NCI-H524 (cell line): ENCODE measurements around the gene HIP1R.
"Not testable (repeated sequence)": the region's sequence is repeated elsewhere in the genome, so short reads cannot be mapped to it uniquely, and the experiment has no call there.

Experiments used
- DNase-seq, 2 experiments: peaks; one replicate each; lab custom pipeline; 2025; lab: John Stamatoyannopoulos, UW

The HIP1R gene

GRCh38 chr12:122893208-122894153 is 58.2 kb downstream of the HIP1R start:
- DNase-seq: no peak

- DNase-seq: no peak
Observed at GRCh38 chr12:122894193-122895121, 59.2 kb downstream of the HIP1R start.

GRCh38 chr12:122895320-122895703 is 60.1 kb downstream of the HIP1R start:
- peak in 1 of 2 experiments; percentile 20 for DNase-seq

- DNase-seq: peak; percentile 42 to 68
Observed at GRCh38 chr12:122895704-122896636, 60.7 kb downstream of the HIP1R start, which contains the start of gene VPS37B. TSS of gene VPS37B (minus strand) at chr12:122896124. CDS start at chr12:122896062, 62 bp downstream.

GRCh38 chr12:122896662-122897061 is 61.4 kb downstream of the HIP1R start:
- no peak for DNase-seq

GRCh38 chr12:122899887-122900286 is 64.6 kb downstream of the HIP1R start:
- DNase-seq: no peak

- DNase-seq: no peak
Observed at GRCh38 chr12:122902854-122903692, 67.8 kb downstream of the HIP1R start.

GRCh38 chr12:122903693-122904034 is 68.4 kb downstream of the HIP1R start:
- DNase-seq: no peak

GRCh38 chr12:122905258-122905657 is 70.0 kb downstream of the HIP1R start:
- not testable (repeated sequence) for DNase-seq

GRCh38 chr12:122908915-122909314 is 73.7 kb downstream of the HIP1R start:
- no peak for DNase-seq

GRCh38 chr12:122909442-122910288 is 74.4 kb downstream of the HIP1R start:
- peak; percentile 26 to 68 for DNase-seq
